ENCODE results near the gene CPNE5. TPM values are rescaled to one million over a fixed set of nuclear protein-coding genes. Genes with fewer than 3 reads are reported as not detected.

The CPNE5 gene
- total RNA-seq, 6 experiments from 2014 or later = 0.12 to 0.37 (median 0.26) TPM; not detected in 2

- H3K4me3 Mint-ChIP-seq = no peak overlapping the region
- peaks cover 20% of the 10 kb centered on the region for H3K27me3 Mint-ChIP-seq (ENCODE audit: insufficient read depth)
- no peak for DNase-seq
- no peaks in the 10 kb centered on the region for H3K4me1 Mint-ChIP-seq (ENCODE audit: low read depth)
- TF ChIP-seq CTCF (IDR thresholded peaks at IDR 0.05) = no peak
- no peaks in the 10 kb centered on the region for H3K9me3 Mint-ChIP-seq
- H3K36me3 Mint-ChIP-seq (ENCODE audit: low read depth) = no peaks in the 10 kb centered on the region
- no peak overlapping the region for H3K27ac Mint-ChIP-seq
Measured at GRCh38 chr6:36779227-36779626, 60.0 kb downstream of the CPNE5 start.

- Mint-ChIP-seq H3K4me3 (no peak overlapping the region), H3K27me3 (ENCODE audit: insufficient read depth) (peaks cover 20% of the 10 kb centered on the region), H3K27ac (no peak overlapping the region), H3K4me1 (ENCODE audit: low read depth) (no peaks in the 10 kb centered on the region), H3K36me3 (ENCODE audit: low read depth) (no peaks in the 10 kb centered on the region), H3K9me3 (no peaks in the 10 kb centered on the region)
- no peak for TF ChIP-seq CTCF (IDR thresholded peaks at IDR 0.05)
- no peak for DNase-seq
Measured at GRCh38 chr6:36777801-36778200, 61.4 kb downstream of the CPNE5 start.

- Mint-ChIP-seq H3K36me3 (ENCODE audit: low read depth) (no peaks in the 10 kb centered on the region), H3K27me3 (ENCODE audit: insufficient read depth) (peaks cover 20% of the 10 kb centered on the region), H3K9me3 (no peaks in the 10 kb centered on the region), H3K27ac (no peak overlapping the region), H3K4me3 (no peak overlapping the region), H3K4me1 (ENCODE audit: low read depth) (peaks cover 2% of the 10 kb centered on the region)
- TF ChIP-seq CTCF (IDR thresholded peaks at IDR 0.05) = no peak
- DNase-seq = no peak
Measured at GRCh38 chr6:36776167-36776566, 63.1 kb downstream of the CPNE5 start.

- Mint-ChIP-seq H3K4me1 (ENCODE audit: low read depth) (peaks cover 21% of the 10 kb centered on the region), H3K36me3 (ENCODE audit: low read depth) (no peaks in the 10 kb centered on the region), H3K9me3 (no peaks in the 10 kb centered on the region), H3K27me3 (ENCODE audit: insufficient read depth) (peaks cover 16% of the 10 kb centered on the region), H3K4me3 (no peak overlapping the region), H3K27ac (no peak overlapping the region)
- DNase-seq = no peak
- TF ChIP-seq CTCF (IDR thresholded peaks at IDR 0.05) = no peak
Measured at GRCh38 chr6:36774331-36774730, 64.9 kb downstream of the CPNE5 start.

GRCh38 chr6:36772397-36772796, 66.8 kb downstream of the CPNE5 start:
- peaks cover 8% of the 10 kb centered on the region for H3K27me3 Mint-ChIP-seq (ENCODE audit: insufficient read depth)
- no peaks in the 10 kb centered on the region for H3K36me3 Mint-ChIP-seq (ENCODE audit: low read depth)
- no peak for TF ChIP-seq CTCF (IDR thresholded peaks at IDR 0.05)
- H3K9me3 Mint-ChIP-seq = no peaks in the 10 kb centered on the region
- no peak for DNase-seq
- no peak overlapping the region for H3K27ac Mint-ChIP-seq
- H3K4me3 Mint-ChIP-seq = no peak overlapping the region
- H3K4me1 Mint-ChIP-seq (ENCODE audit: low read depth) = peaks cover 29% of the 10 kb centered on the region

- Mint-ChIP-seq H3K4me1 (ENCODE audit: low read depth) (peaks cover 33% of the 10 kb centered on the region), H3K27me3 (ENCODE audit: insufficient read depth) (peaks cover 2% of the 10 kb centered on the region), H3K9me3 (no peaks in the 10 kb centered on the region), H3K27ac (peak overlapping the region; percentile 32; the same call in 1 of the 2 replicates), H3K4me3 (no peak overlapping the region), H3K36me3 (ENCODE audit: low read depth) (no peaks in the 10 kb centered on the region)
- no peak for TF ChIP-seq CTCF (IDR thresholded peaks at IDR 0.05)
- DNase-seq = no peak
Measured at GRCh38 chr6:36771145-36771544, 68.1 kb downstream of the CPNE5 start.
